Karpas-422 (cell line): ENCODE measurements around the gene TMEM179B. TPM values are rescaled to one million over a fixed set of nuclear protein-coding genes. Genes with fewer than 3 reads are reported as not detected.
"Not testable (repeated sequence)": the region's sequence is repeated elsewhere in the genome, so short reads cannot be mapped to it uniquely, and the experiment has no call there.

Experiments used
- DNase-seq: peaks from one replicate; pipeline ENCODE4 v3.0.0-alpha.2; 2015
- H2AFZ ChIP-seq: fragments of 200-600 bp; sonication (generic); 2 replicates; pipeline ENCODE4 v1.6.1; 2014; ENCODE audit warnings: antibody characterized with exemption, low read length, mixed read lengths
- H3K27ac ChIP-seq: fragments of 200-600 bp; sonication (generic); 2 replicates; pipeline ENCODE4 v1.5.1; 2014; ENCODE audit warnings: mild to moderate bottlenecking, low read length, moderate library complexity
- H3K27me3 ChIP-seq: fragments of 200-600 bp; sonication (generic); 2 replicates; pipeline ENCODE4 v1.6.1; 2014; ENCODE audit warnings: low read length, mixed read lengths
- H3K36me3 ChIP-seq: fragments of 200-600 bp; sonication (generic); 2 replicates; pipeline ENCODE4 v1.6.1; 2014; ENCODE audit warnings: low read length, mixed read lengths; ENCODE audit not compliant: insufficient read depth
- H3K4me1 ChIP-seq: fragments of 200-600 bp; sonication (generic); 2 replicates; pipeline ENCODE4 v1.6.1; 2014; ENCODE audit warnings: mild to moderate bottlenecking, low read length, mixed read lengths
- H3K4me2 ChIP-seq: fragments of 200-600 bp; sonication (generic); 2 replicates; pipeline ENCODE4 v1.6.1; 2014; ENCODE audit warnings: low read length, low read depth, mild to moderate bottlenecking; ENCODE audit not compliant: poor library complexity, severe bottlenecking
- H3K4me3 ChIP-seq: fragments of 200-600 bp; sonication (generic); 2 replicates; pipeline ENCODE4 v1.5.1; 2014; ENCODE audit warnings: mild to moderate bottlenecking, antibody characterized with exemption, low read length, mixed read lengths
- H3K79me2 ChIP-seq: fragments of 200-600 bp; sonication (generic); 2 replicates; pipeline ENCODE4 v1.6.1; 2014; ENCODE audit warnings: mild to moderate bottlenecking, low read length, mixed read lengths
- H3K9ac ChIP-seq: fragments of 200-600 bp; sonication (generic); 2 replicates; pipeline ENCODE4 v1.6.0; 2014; ENCODE audit warnings: low read length
- H3K9me2 ChIP-seq: fragments of 200-600 bp; sonication (generic), shearing (Covaris generic); replicated peaks from 2 replicates; pipeline ENCODE4 v1.6.0; 2014; ENCODE audit warnings: mild to moderate bottlenecking, low read length, moderate library complexity; ENCODE audit not compliant: insufficient read depth
- H3K9me3 ChIP-seq: fragments of 300-700, 200-600 bp; sonication (generic); 2 replicates; pipeline ENCODE4 v1.6.1; 2014; ENCODE audit warnings: low read length, mixed read lengths
- H4K20me1 ChIP-seq: fragments of 200-600 bp; sonication (generic); 2 replicates; pipeline ENCODE4 v1.6.1; 2014; ENCODE audit warnings: mild to moderate bottlenecking, antibody characterized with exemption, low read length, low read depth; ENCODE audit not compliant: insufficient read depth
- total RNA-seq: library from RNA; depleted of rRNA; stranded (reverse); fragments of >200 nt; shearing (Covaris generic); gene quantifications from 2 replicates; pipeline ENCODE4 v1.2.3, GENCODE V29; 2014; ENCODE audit warnings: low replicate concordance

The TMEM179B gene
- total RNA-seq, 1 experiment from 2014 or later, result 80.4 TPM

DNA sequence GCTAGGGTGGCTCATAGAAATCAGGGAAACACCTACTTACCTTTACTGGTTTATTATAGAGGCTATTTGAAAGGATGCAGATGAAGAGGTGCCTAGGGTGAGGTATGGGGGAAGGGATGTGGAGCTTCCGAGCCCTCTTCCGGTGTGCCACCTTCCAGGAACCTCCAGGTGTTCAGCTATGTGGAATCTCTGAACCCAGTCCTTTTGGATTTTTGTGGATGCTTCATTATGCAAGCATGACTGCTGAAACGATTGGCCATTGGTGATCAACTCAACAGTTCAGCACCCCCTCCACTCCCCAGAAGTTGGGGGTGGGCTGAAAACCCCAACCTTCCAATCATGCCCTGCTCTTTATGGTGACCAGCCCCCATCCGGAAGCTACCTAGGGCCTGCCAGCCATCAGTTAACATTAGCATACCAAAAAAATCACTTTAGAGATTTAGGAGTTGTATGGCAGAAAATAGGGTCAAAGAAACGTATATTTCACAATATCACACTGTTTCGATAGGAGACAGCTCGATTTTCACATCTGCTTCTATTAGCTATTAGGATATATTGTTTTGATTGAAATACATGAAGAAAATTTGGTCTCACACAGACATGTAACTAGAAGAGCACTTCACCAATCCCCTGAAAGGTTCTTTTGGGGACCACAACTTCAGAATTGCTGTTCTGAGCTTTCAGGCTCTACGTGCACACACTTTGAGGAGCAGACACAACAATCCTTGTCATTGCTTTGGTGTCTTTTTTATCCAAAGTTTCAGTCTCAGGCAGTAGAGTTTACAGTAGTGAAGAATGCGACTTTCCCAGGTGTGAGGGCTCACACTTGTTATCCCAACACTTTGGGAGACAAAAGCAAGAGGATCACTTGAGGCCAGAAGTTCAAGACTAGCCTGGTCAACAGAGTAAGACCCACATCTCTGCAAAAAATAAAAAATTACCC is 29.1 kb upstream of the TMEM179B start:
- Histone ChIP-seq H3K4me2 (no peak overlapping the region), H3K4me1 (peaks cover 29% of the 10 kb centered on the region), H2AFZ (no peak overlapping the region), H3K27ac (no peak overlapping the region), H3K27me3 (no peaks in the 10 kb centered on the region), H3K9me2 (no peaks in the 10 kb centered on the region), H3K4me3 (no peak overlapping the region), H4K20me1 (no peaks in the 10 kb centered on the region), H3K79me2 (peaks cover 19% of the 10 kb centered on the region), H3K9me3 (no peaks in the 10 kb centered on the region), H3K9ac (no peak overlapping the region), H3K36me3 (peaks cover 3% of the 10 kb centered on the region; the same call in 1 of the 2 replicates)
- DNase-seq, result no peak

DNA sequence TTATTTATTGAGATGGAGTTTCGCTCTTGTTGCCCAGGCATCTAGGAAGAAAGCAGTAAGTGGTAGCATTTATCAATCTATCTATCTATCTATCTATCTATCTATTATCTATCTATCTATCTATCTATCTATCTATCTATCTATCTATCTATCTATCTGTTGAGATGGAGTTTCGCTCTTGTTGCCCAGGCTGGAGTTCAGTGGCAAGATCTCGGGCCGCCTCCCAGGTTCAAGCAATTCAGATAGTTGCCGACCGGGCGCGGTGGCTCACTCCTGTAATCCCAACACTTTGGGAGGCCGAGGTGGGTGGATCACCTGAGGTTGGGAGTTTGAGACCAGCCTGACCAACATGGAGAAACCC is 26.4 kb upstream of the TMEM179B start:
- H3K9me2 ChIP-seq, H3K36me3 ChIP-seq, H2AFZ ChIP-seq, H3K27me3 ChIP-seq, H3K27ac ChIP-seq, DNase-seq, H4K20me1 ChIP-seq, H3K9me3 ChIP-seq: not testable (repeated sequence)
- H3K9ac ChIP-seq, result peak overlapping the region; percentile 87; the same call in 1 of the 2 replicates
- peak overlapping the region; percentile 31; the same call in 1 of the 2 replicates for H3K4me3 ChIP-seq
- H3K4me2 ChIP-seq, result peak overlapping the region; percentile 77
- H3K4me1 ChIP-seq, result peaks cover 17% of the 10 kb centered on the region
- H3K79me2 ChIP-seq, result peaks cover 18% of the 10 kb centered on the region

DNA sequence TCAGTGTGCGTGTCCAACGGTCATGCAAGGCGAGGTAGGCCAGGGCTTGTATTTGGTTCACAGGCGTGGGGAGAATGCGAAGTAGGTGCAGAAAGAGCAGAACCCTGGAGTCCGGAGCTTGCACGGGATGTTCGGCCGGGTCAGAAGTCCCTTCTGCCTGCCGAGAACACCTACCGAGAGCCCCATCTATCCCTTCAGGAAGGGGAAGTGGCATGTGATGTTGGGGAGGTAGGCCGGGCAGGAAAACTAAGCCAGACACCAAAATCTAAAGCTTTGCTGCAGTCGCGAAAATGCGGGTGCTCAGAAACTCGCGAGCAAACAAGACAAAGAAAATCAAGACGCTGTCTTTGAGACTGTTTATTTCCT is 16.4 kb upstream of the TMEM179B start:
- Histone ChIP-seq H3K4me1 (peaks cover 28% of the 10 kb centered on the region), H2AFZ (peak overlapping the region; percentile 85; the same call in 1 of the 2 replicates), H3K9ac (peak overlapping the region; percentile 90), H3K4me2 (peak overlapping the region; percentile 98), H3K79me2 (peaks cover 28% of the 10 kb centered on the region), H3K9me2 (no peaks in the 10 kb centered on the region), H3K27me3 (no peaks in the 10 kb centered on the region), H3K9me3 (no peaks in the 10 kb centered on the region), H3K4me3 (peak overlapping the region; percentile 98), H3K27ac (peak overlapping the region; percentile 62), H4K20me1 (no peaks in the 10 kb centered on the region), H3K36me3 (0 out of 2 replicates have a peak, but pooled peaks cover 4% of the 10 kb centered on the region)
- peak; percentile 62 for DNase-seq

DNA sequence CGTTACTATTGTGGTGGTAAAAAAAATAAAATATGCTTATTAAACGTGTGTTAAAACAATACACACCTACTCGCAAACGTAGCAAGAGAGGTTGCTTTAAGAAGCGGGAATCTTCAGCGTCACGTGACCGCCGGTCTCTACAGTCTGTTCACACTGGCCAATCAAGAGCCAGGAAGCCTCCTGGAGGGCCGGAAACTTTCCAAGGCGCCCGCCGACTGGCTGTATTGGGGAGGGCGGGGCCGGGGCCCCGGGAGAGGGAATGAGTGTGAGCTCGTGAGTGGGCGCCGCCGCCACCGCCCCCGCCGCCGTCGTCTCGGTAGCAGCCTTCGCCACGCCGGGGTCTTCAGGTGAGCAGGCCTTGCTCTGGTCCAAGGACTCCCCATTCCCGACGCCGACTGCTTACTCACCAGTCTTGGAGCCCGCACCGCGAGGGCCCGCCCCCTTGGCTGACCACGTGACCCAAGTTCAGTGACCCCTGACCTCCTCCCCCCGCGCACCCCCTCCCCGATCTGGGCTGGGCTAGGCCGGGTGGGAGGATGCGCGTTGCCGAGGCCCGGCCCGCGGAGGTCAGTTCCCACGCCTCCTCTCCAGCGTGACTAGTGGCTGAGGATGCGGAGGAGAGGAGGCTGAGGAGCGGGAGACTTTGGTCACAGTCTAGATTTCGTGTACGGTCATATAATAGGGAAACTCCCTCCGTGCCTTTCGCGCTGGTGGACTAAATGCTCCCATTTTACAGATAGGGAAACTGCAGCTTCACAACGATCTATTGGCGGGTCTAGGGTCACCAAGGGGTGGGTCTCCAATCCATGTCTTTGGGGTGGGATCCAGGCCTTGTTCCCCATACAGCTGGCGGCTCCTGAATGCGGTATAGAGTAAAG is 15.8 kb upstream of the TMEM179B start, which contains the start of gene TAF6L:
TAF6L (plus strand) TSS at position 253 of the 878 bp plus-strand sequence. CDS start 4,388 bp downstream, outside the sequence.
- peak within 1 kb of the TSS; percentile 98 for H3K4me3 ChIP-seq
- no peaks in the 10 kb centered on the region for H3K27me3 ChIP-seq
- peak; percentile 97 for DNase-seq
- no peaks in the 10 kb centered on the region for H4K20me1 ChIP-seq
- no peaks in the 10 kb centered on the region for H3K36me3 ChIP-seq
- H3K9ac ChIP-seq, result peak within 1 kb of the TSS; percentile 90
- H3K9me3 ChIP-seq, result no peaks in the 10 kb centered on the region
- peak within 1 kb of the TSS; percentile 94 for H2AFZ ChIP-seq
- H3K79me2 ChIP-seq, result peaks cover 28% of the 10 kb centered on the region
- peaks cover 28% of the 10 kb centered on the region for H3K4me1 ChIP-seq
- no peaks in the 10 kb centered on the region for H3K9me2 ChIP-seq
- H3K27ac ChIP-seq, result peak within 1 kb of the TSS; percentile 62
- peak within 1 kb of the TSS; percentile 98 for H3K4me2 ChIP-seq

DNA sequence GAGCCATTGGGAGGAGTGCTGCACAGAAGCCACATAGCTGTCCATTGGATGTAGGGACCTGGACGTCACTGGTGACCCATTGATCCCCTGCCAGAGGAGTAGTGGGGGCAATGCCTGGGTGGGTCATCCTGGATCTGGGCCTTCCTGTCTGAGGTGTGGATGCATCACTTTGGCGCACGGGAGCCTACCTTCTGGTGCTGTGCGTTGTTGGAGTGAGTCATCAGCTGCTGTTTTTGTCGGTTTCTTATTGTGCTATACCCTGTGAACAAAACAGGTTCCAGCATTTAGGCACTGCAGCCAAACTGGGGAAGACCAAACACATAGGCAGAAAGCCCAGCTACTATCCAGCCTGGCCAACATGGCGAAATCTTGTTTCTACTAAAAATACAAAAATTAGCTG is 12.8 kb upstream of the TMEM179B start:
- peaks cover 28% of the 10 kb centered on the region for H3K4me1 ChIP-seq
- no peak for DNase-seq

DNA sequence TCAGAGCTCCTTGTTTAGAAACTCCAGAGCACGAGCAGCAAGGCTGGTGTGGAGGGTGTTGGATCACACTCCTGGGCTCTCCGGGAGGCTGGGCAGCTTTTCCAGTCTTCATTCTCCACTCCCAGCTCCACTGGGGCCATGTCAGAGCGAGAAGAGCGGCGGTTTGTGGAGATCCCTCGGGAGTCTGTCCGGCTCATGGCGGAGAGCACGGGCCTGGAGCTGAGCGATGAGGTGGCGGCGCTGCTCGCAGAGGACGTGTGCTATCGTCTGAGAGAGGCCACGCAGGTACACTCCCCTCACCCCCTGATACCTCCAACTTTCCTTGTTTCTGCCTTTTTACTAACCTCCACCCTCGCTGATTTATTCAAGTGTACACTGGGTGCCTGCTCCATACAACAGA is 11.6 kb upstream of the TMEM179B start:
- Histone ChIP-seq H3K27me3 (no peaks in the 10 kb centered on the region), H3K4me1 (peaks cover 19% of the 10 kb centered on the region), H3K9me3 (no peaks in the 10 kb centered on the region), H3K4me2 (no peak overlapping the region), H3K4me3 (no peak overlapping the region), H3K79me2 (peaks cover 28% of the 10 kb centered on the region), H2AFZ (no peak overlapping the region), H3K36me3 (no peaks in the 10 kb centered on the region), H3K9ac (no peak overlapping the region), H3K27ac (no peak overlapping the region), H3K9me2 (no peaks in the 10 kb centered on the region), H4K20me1 (no peaks in the 10 kb centered on the region)
- DNase-seq, result no peak

More for the DNA sequence above, 12.8 kb upstream of the TMEM179B start:
- no peak overlapping the region for H3K4me2 ChIP-seq
- H3K9me2 ChIP-seq, result no peaks in the 10 kb centered on the region
- H2AFZ ChIP-seq, result no peak overlapping the region
- H4K20me1 ChIP-seq, result no peaks in the 10 kb centered on the region
- H3K27ac ChIP-seq, result no peak overlapping the region
- no peak overlapping the region for H3K4me3 ChIP-seq
- H3K27me3 ChIP-seq, result no peaks in the 10 kb centered on the region
- peaks cover 28% of the 10 kb centered on the region for H3K79me2 ChIP-seq
- H3K9me3 ChIP-seq, result no peaks in the 10 kb centered on the region
- no peaks in the 10 kb centered on the region for H3K36me3 ChIP-seq
- no peak overlapping the region for H3K9ac ChIP-seq

DNA sequence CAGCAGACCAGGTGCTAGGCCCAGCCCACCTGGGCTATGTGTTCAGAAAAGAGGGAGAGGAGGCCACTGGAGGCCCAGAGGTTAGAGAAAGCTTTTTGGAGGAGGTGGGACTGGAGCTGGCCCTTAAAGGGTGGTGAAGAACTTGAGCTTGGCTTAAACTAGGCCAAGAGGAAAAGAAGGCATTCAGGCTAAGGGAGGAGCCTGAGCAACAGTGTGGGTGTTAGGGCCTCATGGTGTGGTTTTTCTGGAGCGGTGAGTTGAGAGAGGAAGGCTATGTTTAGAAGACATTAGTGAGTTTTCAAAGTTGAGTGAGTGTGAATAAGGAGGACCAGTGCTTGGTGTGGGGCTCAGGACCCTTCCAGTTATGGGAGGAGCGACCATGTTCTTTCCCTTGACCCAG is 9.8 kb upstream of the TMEM179B start:
- Histone ChIP-seq H3K4me3 (no peak overlapping the region), H3K9me2 (no peaks in the 10 kb centered on the region), H3K4me1 (peaks cover 7% of the 10 kb centered on the region), H2AFZ (no peak overlapping the region), H3K27me3 (no peaks in the 10 kb centered on the region), H3K9me3 (no peaks in the 10 kb centered on the region), H3K4me2 (no peak overlapping the region), H3K27ac (no peak overlapping the region), H3K36me3 (no peaks in the 10 kb centered on the region), H3K9ac (no peak overlapping the region), H3K79me2 (peaks cover 18% of the 10 kb centered on the region), H4K20me1 (no peaks in the 10 kb centered on the region)
- no peak for DNase-seq

DNA sequence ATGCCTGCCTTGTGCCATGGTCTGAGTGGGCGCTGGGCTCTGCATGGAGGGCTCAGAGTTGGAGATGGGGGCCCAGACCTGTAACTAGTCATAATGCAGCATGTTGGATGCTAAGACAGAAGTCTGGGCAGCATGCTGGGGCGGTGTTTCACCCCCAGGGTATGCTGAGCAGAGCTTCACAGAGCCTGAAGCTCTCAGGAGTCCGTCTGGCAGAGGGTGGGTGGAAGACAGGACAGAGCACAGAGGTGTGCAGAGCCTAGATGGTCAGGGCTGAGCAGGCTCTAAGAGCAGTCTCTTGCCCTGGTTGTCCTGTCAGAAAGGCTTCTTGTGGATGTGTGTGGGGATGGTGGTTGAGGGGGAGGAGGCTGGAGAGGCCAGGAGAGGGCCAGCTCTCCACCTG is 8.8 kb upstream of the TMEM179B start:
- H3K79me2 ChIP-seq, result peaks cover 9% of the 10 kb centered on the region
- H3K36me3 ChIP-seq, result 0 out of 2 replicates have a peak, but pooled peaks cover 4% of the 10 kb centered on the region

More for the DNA sequence above, 8.8 kb upstream of the TMEM179B start:
- Histone ChIP-seq H4K20me1 (no peaks in the 10 kb centered on the region), H3K9me3 (no peaks in the 10 kb centered on the region), H3K4me1 (peaks cover 3% of the 10 kb centered on the region; the same call in 1 of the 2 replicates), H3K4me2 (no peak overlapping the region), H3K9ac (no peak overlapping the region), H3K27ac (no peak overlapping the region), H3K4me3 (no peak overlapping the region), H2AFZ (no peak overlapping the region), H3K9me2 (no peaks in the 10 kb centered on the region), H3K27me3 (no peaks in the 10 kb centered on the region)
- no peak for DNase-seq
